Ramos (cell line): ENCODE data around the gene CLCN3.
"Not testable (repeated sequence)": the region's sequence is repeated elsewhere in the genome, so short reads cannot be mapped to it uniquely, and the experiment has no call there.

ENCODE experiments used
- in situ Hi-C: fragments of 300-500 bp; cut with MboI; formaldehyde crosslinking; loops from one replicate; pipeline ENCODE4 v1.14.3; 2022; ENCODE audit warnings: low sequenced_read_pairs; ENCODE audit not compliant: unreplicated experiment

CLCN3 gene

DNA sequence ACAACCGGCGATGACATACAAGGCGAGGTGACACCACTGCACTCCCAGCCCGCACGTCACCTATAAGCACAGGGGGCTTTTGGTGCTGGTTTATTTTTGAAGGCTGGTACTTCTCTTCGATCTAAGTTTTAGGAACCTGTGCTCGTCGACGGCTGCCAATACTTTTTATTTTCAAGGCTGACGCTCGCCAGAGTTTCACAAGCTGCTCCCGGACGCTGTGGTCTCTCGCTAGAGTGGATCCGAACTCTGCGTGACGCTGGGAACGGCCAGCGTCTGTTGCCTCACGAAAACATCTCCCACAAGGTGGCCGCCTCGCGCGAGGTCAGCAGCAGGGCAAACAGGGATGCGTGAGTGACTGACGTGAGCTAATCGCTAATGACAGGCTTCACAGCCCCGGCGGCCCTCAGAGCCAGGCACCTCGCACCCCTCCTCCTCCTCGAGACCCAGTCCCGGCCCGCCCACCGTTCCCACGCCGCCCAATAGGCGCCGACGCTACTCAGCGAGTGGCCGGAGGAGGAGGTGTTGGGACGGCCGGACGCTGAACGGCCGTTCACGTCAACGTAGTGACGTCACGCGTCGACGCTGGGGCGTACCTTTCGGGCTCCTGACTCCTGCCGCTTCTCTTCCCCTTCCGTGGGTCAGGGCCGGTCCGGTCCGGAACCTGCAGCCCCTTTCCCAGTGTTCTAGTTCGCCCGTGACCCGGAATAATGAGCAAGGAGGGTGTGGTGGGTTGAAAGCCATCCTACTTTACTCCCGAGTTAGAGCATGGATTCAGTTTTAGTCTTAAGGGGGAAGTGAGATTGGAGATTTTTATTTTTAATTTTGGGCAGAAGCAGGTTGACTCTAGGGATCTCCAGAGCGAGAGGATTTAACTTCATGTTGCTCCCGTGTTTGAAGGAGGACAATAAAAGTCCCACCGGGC is at the start of gene CLCN3:
TSS of gene CLCN3 (plus strand) at position 621 of the 922 bp plus-strand sequence. CDS start 15,351 bp downstream, outside the sequence.
- in situ Hi-C loops, result loop anchor here (25.0 kb wide), 1 partner anchor 417 kb away; the partner anchor contains the start of gene MFAP3L

DNA sequence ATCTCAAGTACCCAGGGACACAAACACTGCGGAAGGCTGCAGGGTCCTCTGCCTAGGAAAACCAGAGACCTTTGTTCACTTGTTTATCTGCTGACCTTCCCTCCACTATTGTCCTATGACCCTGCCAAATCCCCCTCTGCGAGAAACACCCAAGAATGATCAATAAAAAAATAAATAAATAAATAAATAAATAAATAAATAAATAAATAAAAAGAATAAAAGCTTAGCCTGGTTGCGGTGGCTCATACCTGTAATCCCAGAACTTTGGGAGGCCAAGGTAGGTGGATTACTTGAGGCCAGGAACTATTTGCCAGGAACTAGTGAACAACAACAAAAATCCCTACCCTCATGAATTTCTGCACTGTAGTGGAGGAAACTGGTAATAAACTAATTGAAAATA is 49.4 kb upstream of the CLCN3 start:
- in situ Hi-C loops, result not testable (repeated sequence)

DNA sequence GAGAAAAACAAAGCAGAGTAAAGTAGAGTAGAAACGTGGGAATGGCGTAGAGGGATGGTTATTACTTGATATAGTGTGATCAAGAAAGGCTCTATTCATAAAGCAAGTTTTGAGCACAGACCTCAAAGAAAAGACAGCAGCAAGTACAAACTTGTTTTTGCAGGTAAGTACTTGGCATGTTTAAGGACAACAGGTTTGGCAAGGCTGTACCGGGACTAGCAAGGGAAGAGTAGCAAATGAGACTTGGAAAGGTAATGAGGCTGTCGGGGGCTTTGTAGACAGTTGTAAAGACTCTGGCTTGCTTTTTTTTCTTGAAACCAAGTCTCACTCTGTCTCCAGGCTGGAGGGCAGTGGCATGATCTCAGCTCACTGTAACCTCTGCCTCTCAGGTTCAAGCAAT is 48.9 kb upstream of the CLCN3 start:
- in situ Hi-C loops, result no loop called here

DNA sequence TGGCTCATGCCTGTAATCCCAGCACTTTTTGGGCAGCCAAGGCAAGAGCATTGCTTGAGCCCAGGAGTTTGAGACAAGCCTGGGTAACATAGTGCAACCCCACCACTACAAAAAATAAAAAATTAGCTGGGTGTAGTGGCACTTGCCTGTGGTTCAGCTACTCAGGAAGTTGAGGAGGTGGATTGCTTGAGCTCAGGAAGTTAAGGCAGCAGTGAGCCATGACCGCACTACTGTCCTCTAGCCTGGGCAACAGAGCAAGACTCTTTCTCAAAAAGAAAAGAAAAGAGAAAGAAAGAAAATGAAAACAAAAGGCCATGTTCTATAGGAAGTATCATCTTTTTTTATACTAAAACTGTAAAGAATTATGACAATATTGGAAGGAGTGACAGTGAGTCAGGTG is 46.5 kb upstream of the CLCN3 start:
- in situ Hi-C loops, result no loop called here

DNA sequence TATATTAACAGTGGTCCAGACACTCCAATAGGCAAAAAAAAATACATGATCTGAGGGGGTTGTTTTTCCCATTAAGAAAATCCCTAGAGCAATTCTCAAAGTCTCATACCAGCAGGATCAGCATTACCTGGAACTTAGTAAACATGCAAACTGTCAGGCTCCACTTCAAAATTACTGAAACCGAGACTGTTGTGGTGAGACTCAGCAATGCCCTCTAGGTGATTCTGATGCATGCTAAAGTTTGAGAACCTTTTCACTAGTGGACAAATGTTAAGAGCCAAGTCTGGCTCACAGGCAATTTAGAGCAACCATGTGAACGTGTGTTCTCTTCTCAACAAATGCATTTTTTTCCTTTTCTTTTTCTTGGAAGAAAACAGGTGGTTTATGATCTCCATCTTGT is 38.2 kb upstream of the CLCN3 start:
- in situ Hi-C loops, result no loop called here

DNA sequence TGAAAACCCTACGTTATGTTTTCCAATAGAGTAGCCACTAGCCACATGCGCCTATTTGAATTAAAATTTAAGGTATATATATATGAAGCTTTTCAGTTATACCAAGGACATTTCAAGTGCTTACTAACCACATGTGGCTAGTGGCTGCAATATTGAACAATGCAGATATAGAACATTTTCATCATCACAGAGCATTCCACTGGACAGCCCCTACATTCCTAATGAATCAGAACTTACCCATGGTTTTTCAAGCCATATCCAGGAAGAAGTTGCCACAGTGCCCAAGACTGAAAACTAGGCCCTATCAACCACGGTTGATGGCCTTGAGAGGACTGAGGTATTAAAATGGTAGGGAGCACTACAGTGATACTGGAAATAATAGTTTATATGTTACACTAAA is 37.7 kb upstream of the CLCN3 start:
- in situ Hi-C loops, result no loop called here

DNA sequence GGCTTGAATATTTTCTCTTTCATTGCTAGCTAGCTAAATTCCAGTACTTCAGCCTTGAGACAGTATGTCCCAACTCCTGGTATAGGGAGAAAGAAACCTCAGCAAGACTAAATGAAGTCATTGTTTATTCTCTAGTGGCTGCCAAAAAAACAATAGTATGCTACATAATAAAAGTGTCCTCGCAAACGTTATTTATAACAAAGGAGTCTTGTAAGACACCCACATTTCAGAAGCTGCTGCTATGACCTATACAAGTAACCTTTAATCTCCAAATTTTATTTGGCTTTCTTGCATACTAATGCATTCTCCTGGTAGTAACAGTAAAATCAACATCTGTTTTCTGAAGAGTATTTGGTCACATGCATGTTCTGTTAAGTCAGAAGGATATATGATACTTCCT is 36.8 kb upstream of the CLCN3 start:
- in situ Hi-C loops, result no loop called here

DNA sequence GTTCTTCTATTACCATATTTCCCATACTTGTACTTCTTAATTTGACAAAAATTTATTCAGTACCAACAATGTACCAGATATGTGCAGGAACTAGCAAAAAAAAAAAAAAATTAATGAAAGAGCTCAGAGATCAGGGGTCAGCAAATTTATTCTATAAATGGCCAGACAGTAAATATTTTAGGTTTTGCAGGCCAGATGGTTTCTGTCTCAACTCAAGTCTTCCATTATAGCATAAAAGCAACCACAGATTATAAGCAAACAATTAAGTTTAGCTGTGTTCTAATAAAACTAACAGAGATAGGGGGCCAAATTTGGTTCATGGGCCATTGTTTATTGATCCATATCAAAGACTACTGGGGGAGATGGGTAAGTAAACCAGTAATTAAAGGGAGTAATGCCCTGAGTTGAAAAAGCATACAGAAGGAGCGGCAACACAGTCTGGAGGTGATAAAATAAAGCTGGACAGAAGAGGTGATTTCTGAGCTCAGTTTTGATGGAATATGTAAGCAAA is 27.3 kb upstream of the CLCN3 start:
- in situ Hi-C loops, result no loop called here

DNA sequence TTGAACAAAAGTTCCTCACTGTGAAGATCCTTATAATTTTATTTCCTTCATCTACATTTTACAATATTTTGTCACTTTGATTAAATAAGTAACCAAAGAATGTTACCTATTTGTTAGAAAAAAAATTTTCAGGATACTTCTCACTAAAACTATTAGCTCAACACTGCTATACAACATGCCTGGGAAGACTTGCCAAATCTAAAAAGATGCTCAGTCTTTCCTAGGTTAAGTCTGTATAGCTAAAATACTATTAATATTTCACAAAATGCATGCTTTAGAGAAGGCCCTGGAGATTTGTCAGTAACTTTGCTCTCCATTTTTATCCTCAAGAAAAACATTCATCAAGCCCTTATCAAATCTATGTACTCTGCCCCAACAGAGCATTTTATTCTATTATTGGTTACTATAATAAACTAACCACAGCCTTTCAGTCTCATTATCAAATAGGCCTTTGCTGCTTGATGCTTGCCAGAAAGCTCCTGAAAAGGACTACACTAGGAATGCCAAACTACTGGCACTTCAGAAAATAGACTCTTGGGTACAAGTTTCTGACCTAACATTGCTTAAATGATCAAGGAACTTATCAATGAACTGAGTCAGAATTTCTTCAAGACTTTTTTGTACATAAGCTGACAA is 25.7 kb upstream of the CLCN3 start:
- in situ Hi-C loops, result no loop called here

DNA sequence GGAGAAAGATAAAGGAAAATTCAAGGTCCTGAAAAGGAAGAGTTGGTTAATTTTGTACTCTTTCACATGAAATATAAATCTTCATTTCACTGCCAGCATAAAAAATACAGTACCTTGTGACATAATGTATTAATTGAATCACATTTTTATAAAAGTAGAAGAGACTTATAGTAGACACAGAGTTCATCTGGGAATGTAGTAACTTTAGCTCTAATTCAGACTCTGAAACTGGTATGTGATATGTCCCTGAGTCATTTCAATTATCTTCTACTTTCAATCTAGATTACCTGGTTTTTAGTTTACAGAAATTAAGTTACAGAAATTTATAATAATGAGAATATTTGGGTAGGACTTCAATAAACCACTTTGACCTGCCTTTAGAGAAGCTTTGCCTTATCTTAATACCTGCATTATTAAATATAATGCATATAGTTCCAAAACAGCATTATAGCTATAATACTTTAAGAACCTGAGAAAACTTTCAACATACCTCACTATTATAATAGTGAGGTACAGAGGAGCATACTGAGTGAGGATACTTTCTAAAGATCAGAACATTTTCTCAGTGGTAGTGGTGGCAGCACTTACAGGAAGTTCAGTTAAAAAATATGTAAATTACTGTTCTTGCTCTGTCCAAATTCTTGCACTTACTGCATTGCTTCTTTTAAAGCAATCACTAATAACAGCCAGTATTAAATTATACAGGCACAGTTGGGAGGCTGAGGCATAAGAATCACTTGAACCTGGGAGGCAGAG is 19.2 kb upstream of the CLCN3 start:
- in situ Hi-C loops, result loop anchor here (25.0 kb wide), 1 partner anchor 436 kb away; the partner anchor contains the start of gene MFAP3L

DNA sequence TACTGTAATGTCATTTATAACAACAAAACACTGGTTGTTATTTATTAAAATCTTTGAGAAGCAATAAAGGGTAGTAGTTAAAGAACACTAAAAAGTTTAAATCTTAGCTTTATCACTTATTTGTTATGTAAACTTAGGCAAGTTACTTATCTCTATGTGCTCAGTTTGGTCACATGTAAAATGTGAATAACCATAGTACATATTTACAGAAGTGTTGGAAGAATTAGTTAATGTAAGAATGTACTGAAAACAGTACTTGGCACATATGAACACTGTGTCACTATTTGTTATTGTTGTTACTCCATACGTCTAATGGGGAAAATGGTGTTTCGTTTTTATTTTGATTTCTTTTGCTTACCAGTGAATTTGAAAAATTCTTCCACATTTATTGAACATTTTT is 17.1 kb upstream of the CLCN3 start:
- in situ Hi-C loops, result loop anchor here (25.0 kb wide), 1 partner anchor 434 kb away; the partner anchor contains the start of gene MFAP3L

DNA sequence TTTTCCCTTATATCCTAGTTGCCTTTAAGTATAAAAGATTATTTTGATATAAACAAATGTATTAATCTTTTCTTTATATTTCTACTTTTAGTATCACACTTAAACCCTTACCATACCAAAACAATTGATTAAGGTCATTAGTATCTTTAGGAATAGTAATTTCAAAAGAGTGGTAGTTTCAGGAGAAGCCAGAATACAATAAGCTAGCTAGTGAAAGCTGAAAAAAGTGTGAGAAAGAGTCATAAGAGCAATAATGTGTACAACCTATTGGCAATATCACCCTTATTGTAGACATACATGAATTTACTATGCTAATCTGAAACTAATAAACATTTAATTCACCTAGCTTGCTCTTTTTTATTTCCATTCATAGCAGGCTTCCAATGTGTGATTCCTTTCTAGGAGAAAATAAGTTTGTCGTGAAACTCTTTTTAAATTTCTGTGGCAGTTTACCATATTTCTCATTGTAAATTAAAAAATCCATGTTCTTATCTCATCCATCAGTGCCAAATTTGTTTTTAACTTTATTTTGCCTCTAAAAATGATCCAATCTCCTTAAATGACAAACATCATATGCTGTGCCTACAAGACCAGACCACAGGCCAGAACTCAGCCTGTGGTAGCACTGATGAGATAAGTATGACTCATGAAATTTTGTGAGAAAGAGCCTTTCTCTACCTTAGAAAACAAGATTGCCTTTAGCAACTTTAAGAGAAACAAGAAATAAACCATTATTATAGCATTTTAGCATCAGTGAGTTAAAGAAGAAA is 16.1 kb upstream of the CLCN3 start:
- in situ Hi-C loops, result loop anchor here (25.0 kb wide), 1 partner anchor 433 kb away; the partner anchor contains the start of gene MFAP3L

DNA sequence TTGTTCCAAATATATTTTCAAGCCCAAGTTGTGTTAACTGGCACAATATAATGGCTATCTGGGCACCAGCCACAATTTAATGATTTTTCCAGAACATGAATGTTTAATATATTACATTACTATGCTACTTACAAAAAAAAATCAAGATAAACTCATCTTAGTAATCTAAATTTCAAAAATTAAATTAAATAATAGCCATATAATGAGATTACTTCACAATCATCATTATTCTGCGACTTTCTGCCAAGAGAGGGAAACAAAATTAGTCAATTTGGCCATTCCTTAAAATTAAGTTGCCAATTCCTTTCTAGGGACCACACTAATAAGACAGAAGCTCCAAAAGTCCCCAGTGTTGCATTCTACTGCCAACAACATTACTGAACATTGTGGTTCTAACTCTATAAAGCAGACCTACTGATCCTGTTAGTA is 15.5 kb upstream of the CLCN3 start:
- in situ Hi-C loops, result loop anchor here (25.0 kb wide), 1 partner anchor 432 kb away; the partner anchor contains the start of gene MFAP3L

DNA sequence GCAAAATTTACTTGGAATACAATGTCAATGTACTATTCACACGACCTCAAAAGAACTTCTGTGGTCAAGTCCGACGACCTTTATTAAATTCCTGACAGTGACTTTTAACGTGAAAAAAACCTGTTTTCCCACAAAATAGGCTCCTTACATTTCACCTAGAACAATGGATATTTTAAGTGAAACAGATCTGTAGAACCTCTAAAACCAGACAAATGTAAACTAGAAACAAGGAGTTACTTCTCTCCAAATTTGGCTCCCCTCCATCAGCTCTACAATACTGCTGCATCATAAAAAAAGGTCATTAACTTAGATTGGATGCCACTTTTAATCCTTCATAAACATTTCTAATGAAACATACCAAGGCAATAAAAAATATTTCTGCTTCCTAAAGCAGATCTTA is 9.2 kb upstream of the CLCN3 start:
- in situ Hi-C loops, result loop anchor here (25.0 kb wide), 1 partner anchor 426 kb away; the partner anchor contains the start of gene MFAP3L

DNA sequence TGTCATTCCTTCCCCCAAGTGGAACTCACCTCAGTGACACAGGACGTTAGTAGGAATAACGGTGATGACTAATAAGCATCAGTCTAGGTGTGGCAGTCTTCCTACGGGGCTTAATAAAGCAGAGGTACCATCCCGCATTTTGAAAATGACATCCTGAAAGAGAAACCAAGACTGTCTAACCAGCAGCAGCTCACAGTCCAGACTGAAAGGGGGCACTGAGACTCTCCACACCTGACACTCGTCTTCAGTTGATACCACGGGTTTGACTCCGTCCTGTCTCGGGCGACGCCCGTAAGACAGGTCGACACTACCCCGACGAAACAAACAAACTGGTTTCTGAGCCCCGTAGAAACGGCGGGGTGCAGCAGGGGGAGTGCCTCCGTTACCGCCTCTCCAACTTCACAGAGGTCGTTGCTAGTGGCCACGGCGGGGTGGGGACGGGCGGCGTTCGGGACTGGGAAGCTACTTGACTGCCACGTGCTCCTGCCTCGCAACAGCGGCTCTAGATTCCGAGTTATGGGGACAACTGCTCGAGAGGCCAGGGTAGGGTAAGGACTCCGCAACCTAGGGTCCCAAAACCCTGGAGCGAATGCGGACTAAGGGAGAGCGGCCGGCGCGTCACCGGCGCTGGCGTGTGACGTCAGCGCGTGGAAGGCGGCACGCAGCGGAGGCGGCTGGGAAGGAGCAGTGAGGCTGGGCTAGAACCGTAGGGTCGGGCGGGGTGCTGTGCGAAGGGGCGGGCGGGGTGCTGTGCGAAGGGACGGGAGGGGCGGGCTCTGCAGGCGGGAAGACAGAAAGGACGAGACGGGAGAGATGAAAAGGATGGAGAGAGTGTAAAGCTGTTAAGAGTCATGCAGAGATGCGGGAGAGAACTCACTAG is 8.1 kb upstream of the CLCN3 start, which contains the start of gene NEK1:
TSS of gene NEK1 (minus strand) at position 593 of the 880 bp plus-strand sequence. CDS start 9,953 bp downstream, outside the sequence.
- in situ Hi-C loops, result loop anchor here (25.0 kb wide), 1 partner anchor 425 kb away; the partner anchor contains the start of gene MFAP3L

DNA sequence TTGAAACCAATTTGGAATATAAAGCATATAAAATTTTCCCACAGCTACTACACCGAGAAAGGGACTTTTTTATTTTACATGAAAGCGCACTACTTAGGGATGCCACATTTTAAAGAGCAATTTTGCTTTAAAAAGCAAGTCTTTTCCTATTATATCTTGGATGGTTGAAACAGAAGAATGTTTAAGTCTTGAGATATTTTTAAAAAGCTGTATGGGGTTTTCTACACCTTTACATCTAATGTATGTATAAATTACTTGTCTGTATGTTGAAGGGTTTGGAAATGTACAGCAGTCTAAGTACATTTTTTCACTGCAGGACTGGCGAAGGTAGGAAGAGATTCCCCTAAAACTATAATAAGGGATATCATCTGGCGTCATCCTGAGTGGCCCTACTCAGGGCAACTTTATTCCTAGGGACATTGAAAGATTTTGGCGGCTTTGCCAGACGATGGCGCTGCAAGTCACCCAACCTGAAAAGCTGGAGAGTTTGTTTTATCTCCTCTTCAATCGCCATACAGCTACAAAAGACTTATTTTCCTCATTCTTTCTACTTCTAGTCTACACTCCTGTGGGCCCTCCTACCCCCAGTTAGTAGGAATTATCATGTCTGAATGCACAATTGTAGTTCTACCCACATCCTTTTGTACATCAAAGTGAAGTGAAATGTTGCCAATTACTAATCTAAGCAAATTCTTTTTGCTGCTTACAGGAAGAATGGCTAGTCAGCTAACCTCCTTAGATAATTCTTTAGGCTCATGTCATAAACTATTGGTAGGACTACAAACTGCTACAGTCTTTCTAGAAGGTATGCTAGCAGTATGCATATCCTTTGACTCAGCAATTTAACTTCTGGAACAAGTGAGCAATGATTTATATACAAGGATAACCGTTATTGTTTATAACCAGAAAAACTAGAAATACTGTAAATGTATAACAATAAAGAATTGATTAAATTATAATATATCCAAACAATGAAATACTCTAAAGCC is 7.2 kb upstream of the CLCN3 start:
- in situ Hi-C loops, result loop anchor here (25.0 kb wide), 1 partner anchor 424 kb away; the partner anchor contains the start of gene MFAP3L
